ENCODE measurements around the gene LGALS3BP.

LGALS3BP gene

DNA sequence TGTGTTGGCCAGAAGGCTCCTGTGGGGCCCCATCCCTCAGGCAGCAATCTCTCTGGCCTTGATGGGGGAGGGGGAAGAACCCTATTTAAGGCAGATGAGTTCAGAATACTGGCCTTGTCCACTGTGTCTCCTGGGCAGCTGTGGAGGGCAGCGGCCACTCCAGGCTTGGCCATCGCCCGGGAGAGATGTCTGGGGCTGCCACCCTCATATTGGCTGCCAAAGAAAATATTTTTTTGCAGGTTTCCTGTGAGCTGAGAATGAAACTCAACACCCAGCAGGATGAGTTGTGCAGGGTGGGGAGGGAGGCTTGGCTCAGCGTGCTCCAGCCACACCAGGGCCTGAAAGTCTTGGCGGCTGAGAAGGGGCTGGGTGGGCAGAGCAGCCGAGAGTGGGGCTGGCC, 40.1 kb downstream of the LGALS3BP start:
- no peak for DNase-seq (ENCODE audit: low read depth in 2 of 2)

DNA sequence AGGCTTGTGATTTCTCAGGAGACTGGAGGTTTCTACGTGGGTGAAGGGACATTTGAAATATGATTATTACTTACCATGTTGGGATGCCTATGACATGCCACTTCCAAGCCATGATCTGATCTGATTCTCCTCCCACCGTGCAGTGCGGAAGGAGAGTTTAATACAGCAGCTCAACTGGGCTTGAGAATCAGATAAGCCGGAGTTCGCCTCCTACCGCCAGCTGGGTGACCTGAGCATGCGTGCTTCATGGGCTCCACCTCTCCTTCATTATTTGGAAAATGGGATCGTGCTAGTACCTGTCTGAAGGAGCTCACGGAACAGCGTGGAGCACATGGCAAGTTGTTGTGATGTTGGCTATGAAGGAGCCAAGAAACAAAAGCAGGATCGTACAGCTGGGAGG, 42.2 kb downstream of the LGALS3BP start:
- DNase-seq (ENCODE audit: low read depth in 2 of 2), result no peak

DNA sequence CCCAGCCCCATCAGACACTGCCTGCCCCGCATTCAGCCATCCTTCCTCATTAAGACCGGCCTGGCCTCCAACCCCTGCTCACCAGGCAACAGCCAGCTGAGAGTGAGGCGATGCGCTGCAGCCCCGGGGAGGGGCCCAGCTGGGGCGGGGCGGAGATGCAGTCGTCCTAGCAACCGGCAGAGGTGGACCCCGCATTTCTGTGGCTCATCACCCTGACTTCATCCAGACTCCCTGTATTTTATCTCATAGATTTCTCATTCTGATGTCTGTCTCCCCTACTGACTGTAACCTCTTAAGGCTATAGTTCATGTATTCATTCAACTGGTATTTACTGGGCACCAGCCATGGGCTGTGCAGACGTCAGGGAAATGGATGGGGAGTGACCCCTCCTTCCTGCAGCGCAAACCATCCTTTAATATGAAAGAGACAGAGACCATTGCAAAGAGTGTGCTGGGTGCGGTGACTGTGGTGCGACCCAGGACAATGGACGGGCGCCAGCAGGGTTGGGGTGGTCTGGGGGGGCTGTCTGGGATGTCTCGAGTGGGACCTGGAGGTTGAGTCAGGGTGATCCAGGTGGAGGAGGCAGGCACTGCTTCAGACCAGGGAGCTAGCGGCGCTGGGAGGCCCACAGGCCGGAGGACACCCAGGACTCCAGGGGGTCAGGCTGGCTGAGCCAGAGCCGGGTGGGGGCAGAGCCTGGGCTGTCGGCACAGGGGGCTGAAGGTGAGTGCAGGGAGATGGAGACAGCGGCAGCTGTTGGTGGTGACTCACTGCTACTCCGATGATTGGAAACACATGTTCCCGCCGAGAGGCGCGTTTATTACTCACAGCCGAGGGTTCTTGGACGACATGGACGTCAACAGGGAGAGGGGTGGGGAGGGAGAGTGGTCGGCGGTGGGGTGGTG, 44.1 kb downstream of the LGALS3BP start:
- no peak for DNase-seq (ENCODE audit: low read depth in 2 of 2)

DNA sequence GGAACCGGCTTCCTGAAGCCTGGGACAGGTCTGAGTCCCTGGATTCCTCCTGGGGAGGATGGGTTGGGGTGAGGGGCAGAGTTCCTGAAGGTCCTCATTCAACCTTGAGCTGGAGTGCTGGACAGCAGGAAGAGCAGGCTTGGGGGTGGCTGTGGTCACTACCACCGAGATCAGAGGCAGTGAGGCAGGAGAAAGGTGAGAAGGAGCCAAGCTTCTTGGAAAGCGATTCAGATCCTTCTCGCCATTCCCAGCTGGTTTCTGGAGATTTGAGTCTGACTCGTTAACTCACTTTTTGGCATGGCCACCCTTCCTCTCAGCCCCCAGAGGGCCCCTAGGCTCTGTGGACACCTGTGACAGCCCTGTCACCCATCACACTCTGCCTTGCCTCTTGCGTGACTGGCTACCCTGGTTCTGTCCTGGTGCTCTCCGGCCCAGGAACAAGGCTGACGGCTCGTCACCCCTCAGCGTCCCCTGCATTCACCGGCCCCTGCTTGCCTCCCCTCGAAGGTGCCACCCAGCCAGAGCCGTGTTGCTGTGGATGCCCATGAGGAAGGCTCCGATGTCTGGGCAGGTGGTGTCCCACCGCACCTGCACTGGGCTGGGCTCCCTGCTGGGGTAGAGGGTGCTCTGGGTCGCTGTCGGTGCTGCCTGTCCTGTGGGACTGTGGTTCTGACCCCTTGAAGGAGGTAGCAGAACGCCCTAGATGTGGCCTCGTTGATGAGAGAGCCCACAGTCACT, 44.9 kb downstream of the LGALS3BP start:
- no peak for DNase-seq (ENCODE audit: low read depth in 2 of 2)

GRCh38 chr17:78933959-78934568, 45.7 kb downstream of the LGALS3BP start:
- DNase-seq (ENCODE audit: low read depth in 2 of 2), result no peak

- peak in 1 of 2 experiments; percentile 34 for DNase-seq (ENCODE audit: low read depth in 2 of 2)
Observed at GRCh38 chr17:78933025-78933958, 46.4 kb downstream of the LGALS3BP start.

DNA sequence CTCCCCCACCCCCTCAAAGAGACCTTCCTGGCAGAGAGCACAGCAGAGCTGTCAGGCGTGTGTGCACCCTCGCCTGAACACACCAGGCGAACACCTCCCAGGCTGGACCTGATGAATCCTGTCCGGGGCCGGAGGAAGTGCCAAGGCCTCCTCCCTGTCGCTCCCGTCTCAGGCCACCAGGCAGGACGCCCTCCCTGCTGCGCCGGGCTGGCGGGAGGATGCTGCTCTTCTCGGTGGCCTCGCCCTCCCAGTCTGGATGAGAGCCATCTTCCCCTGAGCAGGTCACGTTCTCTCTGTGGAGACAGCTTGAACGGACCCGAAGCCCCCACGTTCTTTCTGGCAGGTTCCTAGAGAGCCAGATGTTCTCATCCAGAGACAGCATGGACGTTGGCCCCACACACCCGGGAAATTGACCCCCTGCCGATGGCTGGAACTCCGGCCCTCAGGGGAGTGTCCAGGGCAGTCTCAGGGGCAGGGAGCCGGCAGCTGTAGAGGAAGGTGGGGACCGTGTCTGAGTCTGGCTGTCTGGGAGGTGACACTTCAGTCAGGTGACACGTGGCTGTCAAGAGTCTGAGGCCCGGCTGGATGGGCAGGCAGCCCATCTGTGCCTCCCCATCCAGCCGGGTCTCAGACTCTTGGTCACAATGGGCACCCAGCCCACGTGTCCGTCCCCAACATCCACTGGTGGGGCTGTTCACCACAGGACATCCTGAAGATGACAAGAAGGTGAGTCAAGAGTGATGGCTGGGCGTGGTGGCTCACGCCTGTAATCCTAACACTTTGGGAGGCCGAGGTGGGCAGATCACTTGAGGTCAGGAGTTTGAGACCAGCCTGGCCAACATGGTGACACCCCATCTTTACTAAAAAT, 49.6 kb downstream of the LGALS3BP start:
- DNase-seq (ENCODE audit: low read depth in 2 of 2), result no peak

- no peak for DNase-seq (ENCODE audit: low read depth in 2 of 2)
Observed at GRCh38 chr17:78925662-78926555, 53.8 kb downstream of the LGALS3BP start.

- peak; percentile 19 to 44 for DNase-seq (ENCODE audit: low read depth in 2 of 2)
Observed at GRCh38 chr17:78925234-78925633, 54.5 kb downstream of the LGALS3BP start, which contains the start of gene TIMP2. Gene TIMP2, minus strand, starts transcription at chr17:78925387. Its CDS starts 299 bp downstream, at chr17:78925088.

DNA sequence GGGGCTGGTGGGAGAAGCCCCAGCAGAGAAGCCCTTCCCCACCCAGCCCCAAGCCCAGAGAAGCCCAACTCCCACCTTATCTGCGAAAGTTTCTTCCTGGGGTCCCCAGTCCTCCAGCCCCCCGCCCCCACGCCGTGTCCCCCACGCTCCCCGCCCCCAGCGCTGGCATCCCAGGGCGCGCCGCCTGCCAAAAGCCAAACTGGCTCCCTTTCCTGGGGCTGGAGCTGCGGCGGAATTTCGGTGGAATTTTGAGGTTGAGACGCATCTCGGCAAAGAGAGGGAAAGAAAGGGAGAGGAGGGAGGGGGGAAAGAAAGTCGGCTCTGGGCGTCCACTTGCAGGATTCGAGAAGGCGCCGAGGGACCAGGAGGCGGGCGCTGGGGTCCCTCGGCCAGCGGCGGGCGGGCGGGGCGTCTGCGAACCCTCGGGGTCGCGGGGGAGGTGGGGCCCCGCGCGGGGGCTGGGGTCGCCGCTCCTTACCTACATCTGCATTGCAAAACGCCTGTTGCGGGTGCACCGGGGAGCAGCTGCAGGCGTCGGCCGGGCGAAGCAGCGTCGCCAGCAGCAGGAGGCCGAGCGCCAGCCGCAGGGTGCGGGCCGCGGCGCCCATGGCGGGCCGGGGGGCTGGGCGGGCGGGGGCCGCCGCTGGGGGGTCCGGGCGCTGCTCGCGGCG, 55.1 kb downstream of the LGALS3BP start:
- DNase-seq (ENCODE audit: low read depth in 2 of 2), result no peak

GRCh38 chr17:78923660-78924453, 55.9 kb downstream of the LGALS3BP start:
- DNase-seq (ENCODE audit: low read depth in 2 of 2), result peak in 1 of 2 experiments; percentile 42

DNA sequence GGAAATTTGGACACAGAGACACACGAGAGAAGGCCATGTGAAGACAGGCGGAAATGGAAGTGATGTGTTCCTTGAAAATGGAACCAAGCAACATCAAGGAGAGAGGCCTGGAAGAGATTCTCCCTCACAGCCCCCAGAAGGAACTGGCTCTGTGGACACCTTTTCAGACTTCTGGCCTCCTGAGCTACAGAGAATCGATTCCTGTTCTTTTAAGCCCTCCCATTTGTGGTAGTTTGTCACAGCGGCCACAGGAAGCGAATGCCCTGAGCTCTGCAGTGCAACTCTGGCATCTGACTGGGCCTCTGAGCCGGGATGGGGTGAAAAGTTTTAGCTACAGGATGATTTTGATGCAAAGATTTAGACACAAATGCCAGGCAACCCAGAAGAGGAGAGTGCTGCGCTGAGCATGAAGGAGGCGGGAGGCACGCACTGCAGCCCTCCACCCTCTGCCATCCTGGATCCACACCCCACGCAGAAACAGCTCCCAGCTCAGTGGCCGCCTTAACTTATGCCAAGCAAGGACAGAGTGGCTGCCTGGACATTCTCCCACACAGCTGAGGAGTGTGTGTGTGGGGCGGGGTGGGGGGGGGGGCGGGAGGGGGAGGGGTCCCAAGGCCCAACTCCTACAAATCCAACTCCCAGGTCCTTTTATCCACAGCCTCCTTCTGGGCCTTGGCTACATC, 56.8 kb downstream of the LGALS3BP start:
- no peak for DNase-seq (ENCODE audit: low read depth in 2 of 2)

GRCh38 chr17:78921437-78921971, 58.2 kb downstream of the LGALS3BP start:
- no peak for DNase-seq (ENCODE audit: low read depth in 2 of 2)
